GM23248 (cell line): Measurements from ENCODE around the gene CREB5. TPM values are rescaled to one million over a fixed set of nuclear protein-coding genes. Genes with fewer than 3 reads are reported as not detected.

ENCODE experiments used
- DNase-seq: peaks from one replicate; pipeline ENCODE4 v3.0.0-alpha.2; 2015
- H2AFZ ChIP-seq: fragments of 200-600 bp; sonication (generic); 2 replicates; pipeline ENCODE4 v1.6.1; 2016; ENCODE audit warnings: antibody characterized with exemption
- H3F3A ChIP-seq: fragments of 200-600 bp; sonication (generic); 2 replicates; pipeline ENCODE4 v1.6.1; 2016; ENCODE audit warnings: mild to moderate bottlenecking, antibody characterized with exemption, mixed run types; ENCODE audit not compliant: insufficient read depth
- H3K27ac ChIP-seq: fragments of 200-600 bp; sonication (generic); 2 replicates; pipeline ENCODE4 v1.5.1; 2016; ENCODE audit warnings: mild to moderate bottlenecking
- H3K27me3 ChIP-seq: fragments of 200-600 bp; sonication (generic); replicated peaks from 2 replicates; pipeline ENCODE4 v1.6.1; 2016; ENCODE audit warnings: mild to moderate bottlenecking; ENCODE audit not compliant: insufficient read depth
- H3K36me3 ChIP-seq: fragments of 200-600 bp; sonication (generic); 2 replicates; pipeline ENCODE4 v1.6.1; 2016; ENCODE audit warnings: low read depth, mild to moderate bottlenecking
- H3K4me1 ChIP-seq: fragments of 200-600 bp; sonication (generic); 2 replicates; pipeline ENCODE4 v1.6.1; 2016; ENCODE audit warnings: mild to moderate bottlenecking; ENCODE audit not compliant: insufficient read depth
- H3K4me2 ChIP-seq: fragments of 200-600 bp; sonication (generic); one replicate; pipeline ENCODE4 v1.6.1; 2016; ENCODE audit warnings: mild to moderate bottlenecking; ENCODE audit not compliant: unreplicated experiment
- H3K4me3 ChIP-seq: fragments of 200-600 bp; sonication (generic); 2 replicates; pipeline ENCODE4 v1.5.1; 2016; ENCODE audit warnings: mild to moderate bottlenecking
- H3K79me2 ChIP-seq: fragments of 200-600 bp; sonication (generic); 2 replicates; pipeline ENCODE4 v1.6.1; 2016; ENCODE audit warnings: mild to moderate bottlenecking; ENCODE audit not compliant: insufficient read depth
- H3K9ac ChIP-seq: fragments of 200-600 bp; sonication (generic); 2 replicates; pipeline ENCODE4 v1.6.1; 2016; ENCODE audit warnings: mild to moderate bottlenecking
- H3K9me2 ChIP-seq: fragments of 200-600 bp; sonication (generic); 2 replicates; pipeline ENCODE4 v1.6.1; 2016; ENCODE audit warnings: mixed run types, mild to moderate bottlenecking, moderate library complexity; ENCODE audit not compliant: insufficient read depth
- H3K9me3 ChIP-seq: fragments of 200-600 bp; sonication (generic); one replicate; pipeline ENCODE4 v1.6.1; 2017; ENCODE audit warnings: low read depth
- H4K20me1 ChIP-seq: fragments of 200-600 bp; sonication (generic); 2 replicates; pipeline ENCODE4 v1.6.0; 2016; ENCODE audit not compliant: insufficient read depth
- EZH2 ChIP-seq: fragments of 200-600 bp; sonication (generic); IDR thresholded peaks from 2 replicates; pipeline ENCODE4 v1.6.1; 2018; ENCODE audit warnings: antibody characterized with exemption, mild to moderate bottlenecking; ENCODE audit not compliant: insufficient read depth, poor library complexity, severe bottlenecking
- EZH2phosphoT487 ChIP-seq: fragments of 200-600 bp; sonication (generic); IDR thresholded peaks from 2 replicates; pipeline ENCODE4 v1.6.1; 2018; ENCODE audit warnings: antibody characterized with exemption, moderate library complexity, mild to moderate bottlenecking, low read depth; ENCODE audit not compliant: insufficient read depth
- WGBS, 2 experiments: methylation state at CpG; one replicate each; pipeline ENCODE4 v1.1.6; 2015 to 2017; ENCODE audit warnings: low lambda C conversion rate in 2 of 2, low coverage in 1 of 2; ENCODE audit errors: missing lambda C conversion rate in 2 of 2; 5-methylcytosine and 5-hydroxymethylcytosine counted together
- in situ Hi-C: fragments of 300-500 bp; cut with MboI; formaldehyde crosslinking; loops from 2 replicates; pipeline ENCODE4 v1.15.0; 2020
- polyA plus RNA-seq: library from polyadenylated mRNA; unstranded; fragments of >200 nt; fragmentation: Nextera tagmentation; extraction: Ambion mirVana; gene quantifications from 2 replicates; pipeline ENCODE4 v1.2.1, GENCODE V29; 2016
- total RNA-seq: library from RNA; depleted of rRNA; stranded (reverse); fragments of >200 nt; shearing (Covaris generic); gene quantifications from 2 replicates; pipeline ENCODE4 v1.2.3, GENCODE V29; 2014

The CREB5 gene
- total and polyA plus RNA-seq, 2 experiments from 2014 or later = 13.6 to 19.2 TPM

GRCh38 chr7:28811008-28811407 is 398.7 kb downstream of the CREB5 start:
- 97 to 98% methylated on average over 3 of the region's 3 CpGs for WGBS, 2 experiments
- no peak for TF ChIP-seq EZH2
- no peak for TF ChIP-seq EZH2phosphoT487

GRCh38 chr7:28811701-28812430 is 399.5 kb downstream of the CREB5 start:
- 91 to 92% methylated on average over 5 of the region's 5 CpGs for WGBS, 2 experiments
- in situ Hi-C loops = no loop called here
- Histone ChIP-seq H3K9ac (no peak overlapping the region), H3F3A (peaks cover 12% of the 10 kb centered on the region), H3K4me2 (no peak overlapping the region), H3K27me3 (no peaks in the 10 kb centered on the region), H3K36me3 (no peaks in the 10 kb centered on the region), H3K79me2 (no peaks in the 10 kb centered on the region), H4K20me1 (no peaks in the 10 kb centered on the region), H3K4me3 (no peak overlapping the region), H2AFZ (no peak overlapping the region), H3K27ac (no peak overlapping the region), H3K9me2 (no peaks in the 10 kb centered on the region), H3K9me3 (no peaks in the 10 kb centered on the region), H3K4me1 (peaks cover 33% of the 10 kb centered on the region)
- TF ChIP-seq EZH2 (no peak), EZH2phosphoT487 (no peak)
- DNase-seq = no peak

More at GRCh38 chr7:28811008-28811407, 398.7 kb downstream of the CREB5 start:
- no peak overlapping the region for H3K9ac ChIP-seq
- no peak overlapping the region for H3K4me2 ChIP-seq
- in situ Hi-C loops = no loop called here
- no peak for DNase-seq
- no peaks in the 10 kb centered on the region for H4K20me1 ChIP-seq
- peaks cover 20% of the 10 kb centered on the region for H3F3A ChIP-seq
- peaks cover 40% of the 10 kb centered on the region for H3K4me1 ChIP-seq
- H3K79me2 ChIP-seq = no peaks in the 10 kb centered on the region
- H3K36me3 ChIP-seq = no peaks in the 10 kb centered on the region
- no peak overlapping the region for H3K4me3 ChIP-seq
- H3K27ac ChIP-seq = no peak overlapping the region
- no peaks in the 10 kb centered on the region for H3K9me3 ChIP-seq
- no peak overlapping the region for H2AFZ ChIP-seq
- no peaks in the 10 kb centered on the region for H3K27me3 ChIP-seq
- H3K9me2 ChIP-seq = no peaks in the 10 kb centered on the region

GRCh38 chr7:28812616-28813015 is 400.3 kb downstream of the CREB5 start:
- Histone ChIP-seq H3K4me3 (no peak overlapping the region), H3K27me3 (no peaks in the 10 kb centered on the region), H3K9me2 (no peaks in the 10 kb centered on the region), H3K4me1 (peaks cover 26% of the 10 kb centered on the region), H3K79me2 (no peaks in the 10 kb centered on the region), H3K9ac (no peak overlapping the region), H3F3A (peaks cover 5% of the 10 kb centered on the region), H3K27ac (no peak overlapping the region), H4K20me1 (no peaks in the 10 kb centered on the region), H3K36me3 (no peaks in the 10 kb centered on the region), H3K4me2 (no peak overlapping the region), H2AFZ (no peak overlapping the region), H3K9me3 (no peaks in the 10 kb centered on the region)
- in situ Hi-C loops = no loop called here
- TF ChIP-seq EZH2 = no peak
- TF ChIP-seq EZH2phosphoT487 = no peak
- 99 to 100% methylated on average over 3 of the region's 3 CpGs for WGBS, 2 experiments
- DNase-seq = no peak

- in situ Hi-C loops = no loop called here
- no peaks in the 10 kb centered on the region for H3K9me3 ChIP-seq
- H3K4me3 ChIP-seq = no peak overlapping the region
- H3K36me3 ChIP-seq = no peaks in the 10 kb centered on the region; the same call in 1 of the 2 replicates
- no peak overlapping the region for H2AFZ ChIP-seq
- H3K9me2 ChIP-seq = no peaks in the 10 kb centered on the region
- no peak for TF ChIP-seq EZH2phosphoT487
- no peak for TF ChIP-seq EZH2
- WGBS, 2 experiments = 58 to 62% methylated on average over 6 of the region's 6 CpGs
- no peaks in the 10 kb centered on the region for H3K27me3 ChIP-seq
- no peak overlapping the region for H3K27ac ChIP-seq
- no peak overlapping the region for H3K9ac ChIP-seq
- H3K4me1 ChIP-seq = peaks cover 21% of the 10 kb centered on the region
- DNase-seq = no peak
- no peaks in the 10 kb centered on the region for H4K20me1 ChIP-seq
- no peak overlapping the region for H3K4me2 ChIP-seq
- no peaks in the 10 kb centered on the region for H3K79me2 ChIP-seq
- no peaks in the 10 kb centered on the region for H3F3A ChIP-seq
These were observed 401.1 kb downstream of the CREB5 start for GRCh38 chr7:28813243-28813962.
